ENCODE results near the gene AJUBA.
"Not testable (repeated sequence)": the region's sequence is repeated elsewhere in the genome, so short reads cannot be mapped to it uniquely, and the experiment has no call there.

Gene AJUBA

GRCh38 chr14:23006188-23006534, 23.8 kb upstream of the AJUBA start:
- no peak for DNase-seq

DNA sequence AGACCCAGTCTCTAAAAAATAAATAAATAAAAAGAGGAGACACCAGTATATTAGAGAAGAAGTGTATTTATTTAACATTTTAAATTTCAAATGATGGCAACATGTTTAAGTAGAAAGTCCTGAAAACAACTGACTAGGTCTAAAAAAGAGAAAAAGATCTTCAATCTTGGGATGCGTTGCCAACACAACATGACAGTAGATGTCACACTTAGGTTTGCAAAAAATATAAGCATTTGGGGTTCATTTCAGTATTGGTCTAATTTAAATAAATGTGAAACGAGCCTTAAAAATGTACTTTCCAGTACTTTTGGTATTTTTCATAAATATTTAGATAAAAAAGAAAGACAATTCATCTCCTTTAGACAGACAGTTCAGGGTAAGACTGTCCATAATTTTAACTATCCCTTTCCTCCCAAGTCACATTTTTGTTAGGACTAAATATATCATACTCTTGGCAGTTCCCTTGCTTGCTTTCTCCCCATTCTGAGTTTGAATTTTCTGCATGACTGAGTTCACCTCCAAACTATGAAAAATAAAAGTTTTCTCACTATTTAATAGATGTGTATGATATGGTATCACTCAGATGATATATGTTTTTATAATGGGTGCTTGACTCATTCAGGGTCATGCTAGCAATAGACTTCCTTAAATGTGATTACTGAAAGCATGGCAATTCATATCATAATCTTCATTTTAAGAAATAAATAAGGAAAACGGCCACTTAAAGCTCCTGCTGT, 23.3 kb upstream of the AJUBA start:
- no peak for DNase-seq

DNA sequence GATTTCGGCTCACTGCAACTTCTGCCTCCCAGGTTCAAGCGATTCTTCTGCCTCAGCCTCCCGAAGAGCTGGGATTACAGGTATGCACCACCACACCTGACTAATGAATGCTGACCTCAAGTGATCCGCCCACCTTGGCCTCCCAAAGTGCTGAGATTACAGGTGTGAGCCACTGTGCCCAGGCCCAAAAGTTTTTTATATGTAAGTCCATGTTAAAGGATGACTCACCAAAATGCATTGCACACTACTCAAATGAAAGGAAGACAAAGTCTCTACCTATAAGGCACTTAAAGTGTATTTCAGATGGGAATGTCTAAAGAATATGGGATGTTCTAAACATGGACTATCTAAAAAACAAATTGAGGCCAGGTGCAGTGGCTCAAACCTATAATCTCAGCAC, 21.9 kb upstream of the AJUBA start:
- not testable (repeated sequence) for DNase-seq

DNA sequence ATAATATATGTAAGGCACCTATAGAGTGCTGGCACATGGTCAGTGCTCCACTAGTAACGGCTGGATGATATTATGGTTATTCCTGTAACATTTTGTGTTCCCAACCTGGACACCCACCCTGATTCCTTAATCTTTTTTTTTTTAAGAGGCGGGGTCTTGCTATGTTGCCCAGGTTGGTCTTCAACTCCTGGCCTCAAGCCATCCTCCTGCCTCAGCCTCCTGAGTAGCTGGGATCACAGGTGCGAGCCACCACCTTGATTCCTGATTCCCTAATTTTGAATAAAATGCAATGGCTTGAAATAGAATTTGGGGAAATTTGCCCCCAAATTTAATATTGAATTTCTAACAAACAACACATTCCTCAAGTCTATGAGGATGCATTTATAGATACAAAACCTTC, 20.2 kb upstream of the AJUBA start:
- DNase-seq, result no peak

DNA sequence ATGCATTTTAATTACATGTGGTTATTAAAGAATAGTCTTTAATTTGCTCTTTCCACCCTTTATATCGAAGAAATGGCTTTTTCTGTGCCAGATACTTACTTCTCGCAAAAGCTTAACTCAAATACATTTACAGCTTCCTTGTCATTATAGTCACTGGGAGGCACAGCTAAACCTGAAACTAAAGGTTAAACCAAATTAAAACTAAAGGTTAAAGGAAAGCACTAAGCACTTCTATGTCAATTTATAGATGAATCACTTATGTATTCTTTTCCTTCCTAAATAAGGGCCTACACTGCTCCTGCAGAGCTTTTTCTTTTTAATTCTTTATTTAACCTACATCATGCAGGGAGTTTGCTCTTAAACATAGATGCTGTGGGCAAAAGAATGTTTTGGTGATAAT, 18.5 kb upstream of the AJUBA start:
- DNase-seq, result no peak

DNA sequence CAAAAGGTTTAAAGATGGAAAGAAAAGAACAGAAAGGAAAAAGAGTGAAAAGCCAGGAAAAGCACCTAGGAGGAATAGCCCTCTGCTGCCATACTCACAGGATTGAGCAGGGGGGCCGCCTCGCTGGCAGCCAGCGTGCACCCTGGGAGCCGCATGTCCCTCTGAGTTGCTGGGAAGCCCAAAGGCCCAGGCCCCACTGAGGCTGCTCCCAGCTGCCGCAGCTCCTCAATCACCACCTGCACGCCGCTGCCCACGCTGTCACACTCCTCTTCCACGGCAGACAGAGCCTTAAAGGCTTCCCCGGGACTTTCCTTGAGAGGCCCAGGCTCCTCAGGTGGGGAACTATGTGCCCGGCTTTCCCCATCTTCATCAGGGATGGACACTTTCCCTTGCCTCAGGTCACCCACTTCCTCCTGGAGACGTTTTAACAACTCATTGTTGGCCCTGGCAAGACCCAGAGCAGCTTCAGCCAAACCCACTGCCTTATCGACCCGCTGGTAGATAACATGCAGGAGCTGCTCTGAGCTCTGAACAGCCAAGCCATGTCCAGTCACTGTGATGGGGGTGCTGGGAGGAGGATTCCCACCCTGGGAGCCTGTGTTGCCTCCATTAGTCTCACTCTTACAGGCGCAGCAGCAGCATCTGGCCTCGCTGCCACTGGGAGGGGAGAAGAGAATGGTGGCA, 16.1 kb upstream of the AJUBA start:
- DNase-seq, result no peak

DNA sequence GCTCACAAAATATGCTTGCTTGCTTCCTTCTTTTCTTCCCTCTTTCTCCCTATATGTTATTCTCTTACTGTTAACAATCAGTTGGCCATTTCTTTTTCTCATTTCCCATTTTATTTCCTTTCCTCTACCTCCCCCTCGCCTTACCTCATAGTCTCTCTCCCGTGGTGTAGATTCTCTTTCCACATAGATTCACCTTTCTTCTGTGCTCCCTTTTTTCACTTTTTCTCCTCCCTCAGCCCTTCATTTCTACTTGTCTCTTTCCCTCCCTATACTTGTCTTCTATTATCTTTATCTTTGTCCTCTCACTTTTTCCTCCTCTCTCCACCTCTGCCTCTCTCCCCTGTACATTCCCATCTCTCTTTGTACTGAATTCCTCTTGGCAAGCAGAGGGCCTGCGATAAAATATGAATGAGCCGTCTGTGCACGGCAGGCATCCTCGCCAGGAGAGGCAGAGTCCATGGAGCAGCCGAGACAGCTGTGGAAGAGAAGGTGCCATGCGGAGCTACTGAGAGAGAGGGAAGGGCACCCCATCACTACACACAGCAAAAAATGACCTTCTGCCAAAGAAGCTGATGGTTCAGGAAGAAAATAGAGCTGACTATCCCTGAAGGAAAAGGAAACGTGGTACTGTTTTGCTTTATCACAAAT, 15.4 kb upstream of the AJUBA start:
- no peak for DNase-seq

- no peak for DNase-seq
Observed at GRCh38 chr14:22996768-22997654, 14.7 kb upstream of the AJUBA start.

GRCh38 chr14:22995889-22996625, 13.7 kb upstream of the AJUBA start:
- no peak for DNase-seq

DNA sequence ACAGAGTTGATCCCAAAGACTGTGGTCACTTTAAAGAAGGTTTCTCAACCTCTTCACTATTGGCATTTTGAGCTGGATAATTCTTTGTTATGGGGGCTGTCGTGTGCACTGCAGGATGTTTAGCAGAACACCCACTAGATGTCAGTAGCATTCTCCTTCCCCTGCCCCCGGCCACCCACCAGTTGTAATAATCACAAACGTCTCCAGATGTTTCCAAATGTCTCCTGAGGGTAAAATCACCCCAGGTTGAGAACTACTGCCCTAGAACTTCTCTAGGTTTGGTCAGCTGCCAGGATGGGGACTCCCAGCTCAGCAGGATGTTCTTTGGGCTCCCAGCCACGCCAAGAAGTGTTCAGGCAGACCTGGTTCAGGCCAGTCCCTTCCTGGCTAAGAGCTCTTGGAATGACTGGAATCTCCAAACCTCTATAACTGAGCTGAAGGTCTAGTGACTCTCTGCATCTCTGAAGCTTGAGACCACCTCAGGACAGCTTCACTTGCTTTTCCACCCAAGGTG, 12.5 kb upstream of the AJUBA start:
- DNase-seq, result peak in 1 of 4 experiments; percentile 11

- no peak for DNase-seq
Observed at GRCh38 chr14:22993517-22993916, 11.2 kb upstream of the AJUBA start.

- DNase-seq, result no peak
Observed at GRCh38 chr14:22991852-22992251, 9.5 kb upstream of the AJUBA start.

DNA sequence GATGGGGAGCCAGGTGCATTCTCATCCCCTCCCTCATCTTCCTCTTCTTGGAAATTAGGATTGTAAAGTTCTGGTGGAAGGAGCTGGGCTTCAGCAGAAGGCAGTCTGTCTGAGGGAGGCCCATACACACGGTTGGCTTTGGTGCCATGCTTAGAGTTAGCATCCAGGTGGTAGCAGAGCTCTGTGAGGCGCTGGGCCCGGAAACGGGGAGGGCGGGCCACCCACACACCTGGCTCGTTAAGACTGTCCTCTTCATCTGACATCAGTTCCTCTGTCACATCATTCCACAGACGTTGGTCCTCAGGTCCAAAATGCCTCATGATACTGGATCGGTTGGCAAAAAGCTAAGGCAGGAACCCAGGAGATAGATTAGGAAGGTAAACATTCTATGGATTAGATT, 4.9 kb upstream of the AJUBA start:
- DNase-seq, result no peak

DNA sequence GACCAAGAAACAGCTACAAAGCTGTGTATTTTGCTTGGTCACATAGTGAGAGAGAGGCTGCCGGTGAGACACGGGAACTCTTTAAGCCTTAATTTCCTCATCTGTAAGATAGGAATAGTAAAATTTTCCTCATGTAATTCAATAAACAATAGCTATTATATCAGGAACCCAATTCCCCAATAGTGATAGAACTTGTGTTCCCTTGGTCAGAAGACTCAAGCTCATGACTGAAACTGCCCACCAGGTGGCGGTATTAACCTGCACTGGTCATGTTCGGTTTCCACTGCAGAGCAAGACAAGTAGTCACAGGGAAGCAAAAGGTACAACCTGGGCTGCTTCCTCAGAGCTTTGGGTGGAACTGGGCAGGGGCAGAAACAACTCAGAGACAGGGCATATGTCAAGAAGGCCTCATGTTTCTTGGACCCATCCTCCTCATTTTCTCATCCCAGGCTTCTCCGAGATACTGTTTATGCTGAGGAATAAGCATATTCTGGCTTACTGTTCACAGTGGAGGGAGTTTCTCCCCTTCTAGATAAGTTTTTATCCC, 4.2 kb upstream of the AJUBA start:
- peak; percentile 73 to 83 (median 82) for DNase-seq

DNA sequence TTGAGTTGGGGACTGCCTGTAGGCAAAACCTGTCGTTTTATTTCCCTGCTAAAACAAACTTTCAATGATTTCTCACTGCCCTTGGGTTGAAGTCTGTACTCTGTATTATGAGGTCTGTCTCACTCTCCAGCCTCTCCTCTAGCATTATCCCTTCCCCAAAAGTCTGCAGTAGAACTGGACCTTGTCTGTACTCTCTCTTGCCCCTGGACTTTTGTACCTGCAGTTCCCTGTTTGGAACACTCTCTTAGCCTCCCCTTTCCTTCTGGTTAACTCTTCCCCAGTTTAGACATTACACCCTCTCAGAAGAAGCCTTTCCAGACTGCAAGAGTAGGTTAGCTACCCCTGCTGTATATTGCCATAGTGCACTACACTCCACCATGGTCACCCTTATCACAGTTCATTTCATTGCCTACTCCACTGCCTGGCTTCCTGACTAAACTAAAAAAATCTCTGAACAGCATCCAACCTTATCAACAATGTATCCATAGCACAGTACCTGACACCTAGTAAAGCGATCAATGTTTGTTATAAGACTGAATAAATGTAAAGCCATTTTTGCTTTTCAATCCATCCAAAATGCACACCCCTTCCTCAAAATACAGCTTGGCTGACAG, 3.6 kb upstream of the AJUBA start:
- no peak for DNase-seq

GRCh38 chr14:22984959-22985658, 2.8 kb upstream of the AJUBA start:
- no peak for DNase-seq

DNA sequence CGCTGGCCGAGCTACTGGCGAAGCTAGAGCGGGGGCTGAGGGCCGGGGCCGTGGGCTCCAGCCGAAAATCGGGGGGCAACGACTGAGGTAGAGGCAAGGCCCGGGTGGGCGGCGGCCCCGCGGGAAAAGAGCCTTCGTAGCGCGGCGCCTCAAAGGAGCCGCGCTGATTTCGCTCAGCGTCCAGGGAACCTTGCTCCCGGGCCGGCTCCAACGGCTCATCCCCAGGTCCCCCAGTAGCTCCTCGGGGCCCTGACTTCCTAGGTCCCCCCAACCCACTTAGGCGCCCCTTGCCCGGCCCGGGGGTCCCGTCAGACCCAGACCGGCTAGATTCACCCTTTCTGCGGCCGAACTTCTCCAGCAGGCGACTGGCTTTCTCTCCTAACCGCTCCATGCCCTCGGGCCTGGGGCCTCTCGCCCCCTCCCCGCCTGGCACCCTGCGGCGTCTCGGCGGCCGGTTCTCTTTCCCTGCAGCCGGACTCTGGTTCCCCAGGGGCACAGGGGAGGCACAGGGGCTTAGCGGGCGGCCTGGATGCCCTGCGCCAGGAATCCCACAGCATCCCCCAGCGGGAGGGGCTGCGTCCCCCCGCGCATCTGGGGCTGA, 375 bp downstream of the AJUBA start:
- no peak for DNase-seq

GRCh38 chr14:22981090-22981875, 1.1 kb downstream of the AJUBA start:
- DNase-seq, result no peak

DNA sequence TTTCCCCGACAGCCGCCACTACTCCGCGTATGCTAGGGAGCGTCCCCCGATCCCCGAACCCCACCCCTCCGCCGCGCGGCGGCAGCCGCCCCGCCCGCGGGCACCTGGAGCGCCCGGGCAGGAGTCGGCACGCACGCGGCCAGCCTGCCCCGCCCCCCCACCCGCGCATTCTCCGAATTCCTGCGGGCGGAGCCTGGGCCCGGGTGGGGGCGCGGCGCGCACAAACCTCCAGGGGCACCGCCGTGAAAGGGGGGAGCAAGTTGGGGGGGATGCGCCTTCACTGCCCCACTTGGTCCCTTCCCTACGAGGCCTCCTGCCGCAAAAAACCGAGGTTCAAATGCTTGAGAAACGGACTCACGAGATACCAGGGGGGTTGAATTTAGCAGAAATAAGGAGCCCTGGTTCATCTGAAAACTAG, 1.7 kb downstream of the AJUBA start:
- peak in 1 of 4 experiments; percentile 21 for DNase-seq

All from activated naive CD4-positive, alpha-beta T cell (primary cell).